Brain microvascular endothelial cell (primary cell): ENCODE results near the gene CDK12.

Experiments used
- DNase-seq: peaks from one replicate; pipeline ENCODE4 v3.0.0-alpha.2; 2020
- H3K27ac ChIP-seq: fragments of 250-450 bp; sonication (Bioruptor Pico); 2 replicates; pipeline ENCODE4 v1.5.1; 2020; ENCODE audit warnings: mild to moderate bottlenecking, moderate library complexity
- H3K27me3 ChIP-seq: fragments of 250-450 bp; sonication (Bioruptor Pico); replicated peaks from 2 replicates; pipeline ENCODE4 v1.5.1; 2020; ENCODE audit warnings: mild to moderate bottlenecking
- H3K36me3 ChIP-seq: fragments of 250-450 bp; sonication (Bioruptor Pico); replicated peaks from 2 replicates; pipeline ENCODE4 v1.5.1; 2020; ENCODE audit warnings: mild to moderate bottlenecking
- H3K4me3 ChIP-seq: 2 replicates; pipeline ENCODE4 v1.5.1; 2011; ENCODE audit warnings: low read depth, mild to moderate bottlenecking, control low read depth, low read length, moderate library complexity
- in situ Hi-C: cut with HindIII; loops from 2 replicates; pipeline ENCODE4 v1.10.0; 2017; ENCODE audit warnings: low sequenced_read_pairs, low pct_ligation_motif_present
- TF ChIP-seq, protein P1 (sequence below): IDR thresholded peaks from 2 replicates; pipeline ENCODE4 v1.5.1; 2011; ENCODE audit warnings: low read depth, mild to moderate bottlenecking, moderate library complexity, low read length, control low read depth, inconsistent platforms; ENCODE audit errors: missing control alignments

Gene CDK12

DNA sequence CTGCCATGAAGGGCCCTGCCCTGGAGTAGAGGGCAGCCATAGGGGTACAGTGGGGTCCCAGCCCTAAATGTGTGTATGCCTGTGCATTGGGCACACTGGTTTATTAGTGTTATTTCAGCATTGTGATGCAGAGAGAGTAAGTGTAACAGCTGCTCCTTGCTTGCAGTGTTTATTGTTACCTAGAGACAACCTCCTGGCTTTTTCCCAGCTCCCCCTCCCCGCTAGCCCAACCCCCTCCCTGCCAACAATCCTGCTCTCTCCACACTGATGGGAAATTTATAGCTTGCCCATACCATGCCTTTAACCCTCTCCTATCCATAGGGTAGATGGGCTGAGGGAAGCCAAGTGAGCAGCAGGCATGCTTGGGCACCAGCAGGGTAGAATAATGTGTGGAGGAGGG is 95.1 kb downstream of the CDK12 start:
- Histone ChIP-seq H3K27ac (no peak overlapping the region), H3K4me3 (no peak overlapping the region), H3K36me3 (peaks cover 19% of the 10 kb centered on the region), H3K27me3 (no peaks in the 10 kb centered on the region)
- in situ Hi-C loops, result no loop called here
- DNase-seq, result no peak
- TF ChIP-seq, protein P1, sequence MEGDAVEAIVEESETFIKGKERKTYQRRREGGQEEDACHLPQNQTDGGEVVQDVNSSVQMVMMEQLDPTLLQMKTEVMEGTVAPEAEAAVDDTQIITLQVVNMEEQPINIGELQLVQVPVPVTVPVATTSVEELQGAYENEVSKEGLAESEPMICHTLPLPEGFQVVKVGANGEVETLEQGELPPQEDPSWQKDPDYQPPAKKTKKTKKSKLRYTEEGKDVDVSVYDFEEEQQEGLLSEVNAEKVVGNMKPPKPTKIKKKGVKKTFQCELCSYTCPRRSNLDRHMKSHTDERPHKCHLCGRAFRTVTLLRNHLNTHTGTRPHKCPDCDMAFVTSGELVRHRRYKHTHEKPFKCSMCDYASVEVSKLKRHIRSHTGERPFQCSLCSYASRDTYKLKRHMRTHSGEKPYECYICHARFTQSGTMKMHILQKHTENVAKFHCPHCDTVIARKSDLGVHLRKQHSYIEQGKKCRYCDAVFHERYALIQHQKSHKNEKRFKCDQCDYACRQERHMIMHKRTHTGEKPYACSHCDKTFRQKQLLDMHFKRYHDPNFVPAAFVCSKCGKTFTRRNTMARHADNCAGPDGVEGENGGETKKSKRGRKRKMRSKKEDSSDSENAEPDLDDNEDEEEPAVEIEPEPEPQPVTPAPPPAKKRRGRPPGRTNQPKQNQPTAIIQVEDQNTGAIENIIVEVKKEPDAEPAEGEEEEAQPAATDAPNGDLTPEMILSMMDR, result no peak

DNA sequence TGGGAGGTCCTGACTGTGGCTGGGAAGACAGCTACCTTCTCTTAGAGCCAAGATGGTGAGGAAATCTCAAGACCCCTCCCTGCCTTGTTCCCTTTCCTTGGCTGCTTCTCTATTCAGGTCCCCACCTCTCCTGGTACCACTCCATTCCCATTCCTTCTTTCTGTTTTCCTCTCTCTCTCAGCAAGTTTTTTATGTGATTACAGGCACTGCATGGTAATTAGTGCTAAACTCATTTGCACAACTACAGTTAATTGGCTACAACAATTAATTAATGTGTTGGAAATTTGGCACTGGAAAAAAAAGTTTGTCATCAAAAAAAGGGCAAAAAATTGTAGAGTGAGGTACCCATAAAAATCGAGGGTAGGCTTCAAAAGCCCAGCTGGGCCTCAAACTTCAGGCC is 101.1 kb downstream of the CDK12 start:
- in situ Hi-C loops, result no loop called here
- DNase-seq, result no peak
- TF ChIP-seq, protein P1, result no peak
- Histone ChIP-seq H3K4me3 (no peak overlapping the region), H3K27me3 (no peaks in the 10 kb centered on the region), H3K27ac (no peak overlapping the region), H3K36me3 (peaks cover 6% of the 10 kb centered on the region)

DNA sequence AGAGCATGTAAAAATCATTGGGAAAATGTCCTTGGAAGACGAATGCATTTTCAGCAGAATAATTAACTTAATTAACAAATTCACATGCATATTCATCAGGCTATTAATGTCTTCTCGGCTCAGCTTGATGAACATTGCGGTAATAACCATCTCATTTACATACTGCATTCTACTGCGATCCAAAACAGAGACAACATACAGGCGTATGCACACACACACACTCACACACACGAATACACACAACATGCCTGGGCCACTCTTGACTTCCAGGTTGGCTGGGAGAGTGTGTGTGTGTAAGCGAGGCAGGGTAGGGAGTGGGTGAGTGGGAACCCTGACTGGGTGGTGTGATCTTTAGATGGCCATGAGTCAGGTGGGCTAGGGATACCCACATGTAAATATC is 101.7 kb downstream of the CDK12 start:
- in situ Hi-C loops, result no loop called here
- Histone ChIP-seq H3K27me3 (no peaks in the 10 kb centered on the region), H3K36me3 (peaks cover 3% of the 10 kb centered on the region), H3K27ac (no peak overlapping the region), H3K4me3 (no peak overlapping the region)
- DNase-seq, result peak; percentile 6
- TF ChIP-seq, protein P1, result no peak

DNA sequence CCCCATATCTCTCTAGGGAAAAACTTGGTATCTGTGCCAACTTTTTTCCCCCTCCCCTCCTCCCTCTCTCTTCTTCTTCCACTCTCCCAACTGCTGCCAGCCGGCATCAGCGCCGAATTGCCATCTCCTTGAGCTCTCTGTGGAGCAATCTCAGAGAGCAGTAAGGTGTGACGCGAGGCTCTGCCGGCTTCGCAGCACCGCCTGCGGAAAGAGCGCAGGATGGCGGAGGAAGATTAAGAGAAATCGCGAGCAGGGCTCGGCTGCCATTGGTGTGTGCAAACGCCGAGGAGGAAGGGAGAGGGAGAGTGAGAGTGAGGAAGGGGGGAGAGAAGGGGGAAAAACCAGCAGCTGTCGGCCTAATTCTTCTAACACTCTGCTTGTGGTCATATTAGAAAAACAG is 102.2 kb downstream of the CDK12 start:
- DNase-seq, result no peak
- peaks cover 3% of the 10 kb centered on the region for H3K36me3 ChIP-seq
- H3K27me3 ChIP-seq, result no peaks in the 10 kb centered on the region
- in situ Hi-C loops, result no loop called here
- TF ChIP-seq, protein P1, result no peak
- H3K4me3 ChIP-seq, result no peak overlapping the region
- H3K27ac ChIP-seq, result no peak overlapping the region

DNA sequence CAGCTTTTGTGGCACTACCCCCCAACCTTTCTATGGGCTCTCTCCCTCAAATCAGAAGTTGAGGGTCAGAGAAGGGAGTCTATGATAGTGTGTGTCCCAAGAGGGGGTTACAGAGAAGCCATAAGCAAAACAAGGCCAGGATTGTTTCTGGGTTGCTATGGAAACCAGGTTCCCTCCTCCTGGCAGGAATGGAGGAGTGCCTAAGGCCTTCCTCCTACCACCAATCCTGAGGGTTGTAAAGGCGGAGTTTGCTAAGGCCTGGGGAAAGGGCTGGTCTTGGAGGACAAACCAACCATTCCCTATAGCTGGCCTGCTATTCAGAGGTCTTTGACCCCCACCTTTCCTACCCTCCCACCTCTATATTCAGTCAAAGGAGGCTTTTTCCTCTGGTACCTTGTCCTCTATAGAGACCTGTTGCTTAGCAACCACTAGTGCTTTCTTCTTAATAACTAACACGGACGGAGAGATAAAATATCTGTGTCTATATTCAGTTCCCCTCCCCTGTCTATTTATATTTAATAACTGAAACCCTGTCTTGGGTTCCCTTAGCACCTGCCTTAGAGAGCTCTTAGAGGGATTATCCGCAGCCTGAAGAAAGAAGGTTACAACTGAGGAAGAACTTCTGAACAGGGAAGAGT is 103.0 kb downstream of the CDK12 start:
- DNase-seq, result no peak
- Histone ChIP-seq H3K4me3 (no peak overlapping the region), H3K27ac (no peak overlapping the region), H3K27me3 (no peaks in the 10 kb centered on the region), H3K36me3 (peaks cover 3% of the 10 kb centered on the region)
- TF ChIP-seq, protein P1, result no peak
- in situ Hi-C loops, result no loop called here
